Measurements from ENCODE around the gene CCDC24.

CCDC24 gene

DNA sequence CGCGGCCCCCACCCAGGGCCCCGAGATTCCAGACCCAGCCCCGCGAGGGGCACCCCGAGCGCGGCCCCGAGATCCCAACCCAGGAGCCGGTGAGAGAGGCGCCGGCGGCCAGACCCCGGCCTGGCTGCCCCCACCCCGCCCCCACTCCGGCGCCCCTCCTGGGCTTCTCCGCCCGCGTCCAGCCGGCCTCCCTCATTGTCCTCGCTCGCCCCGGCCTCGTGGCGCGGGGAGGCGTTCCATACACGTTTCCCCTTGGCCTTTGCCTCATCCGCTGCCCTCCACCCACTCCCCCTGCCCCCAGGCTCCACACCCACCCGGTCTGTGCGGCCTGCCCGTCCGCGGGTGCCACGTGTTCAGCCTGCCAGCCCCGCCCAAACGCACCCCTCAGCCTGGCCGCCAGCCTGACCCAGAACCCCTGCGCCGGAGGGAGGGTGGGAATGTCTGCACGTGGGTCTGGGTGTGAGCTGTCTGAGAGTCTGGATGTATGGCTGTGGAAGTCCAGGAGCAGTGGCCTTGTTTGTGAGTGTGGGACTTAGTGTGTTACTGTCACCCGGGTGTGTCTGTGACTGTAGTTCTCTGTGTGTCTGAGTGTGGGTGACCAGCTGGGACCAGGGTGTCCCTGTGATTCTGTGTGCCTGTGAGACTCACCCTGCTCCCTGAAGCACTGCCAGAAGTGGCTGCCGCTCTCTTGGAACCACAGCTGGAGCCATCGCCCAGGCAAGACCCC lies 11.7 kb upstream of the CCDC24 start:
- peak overlapping the region; percentile 84 for H3K27ac ChIP-seq
- DNase-seq (ENCODE audit: low read depth, low spot score) = no peak

GRCh38 chr1:43980255-43981134 lies 10.9 kb upstream of the CCDC24 start:
- peak; percentile 70 for DNase-seq (ENCODE audit: low read depth, low spot score)
- peak overlapping the region; percentile 84 for H3K27ac ChIP-seq

DNA sequence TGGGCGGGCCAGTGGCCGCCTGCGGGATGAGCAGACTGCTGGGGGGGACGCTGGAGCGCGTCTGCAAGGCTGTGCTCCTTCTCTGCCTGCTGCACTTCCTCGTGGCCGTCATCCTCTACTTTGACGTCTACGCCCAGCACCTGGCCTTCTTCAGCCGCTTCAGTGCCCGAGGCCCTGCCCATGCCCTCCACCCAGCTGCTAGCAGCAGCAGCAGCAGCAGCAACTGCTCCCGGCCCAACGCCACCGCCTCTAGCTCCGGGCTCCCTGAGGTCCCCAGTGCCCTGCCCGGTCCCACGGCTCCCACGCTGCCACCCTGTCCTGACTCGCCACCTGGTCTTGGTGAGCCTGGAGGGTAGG lies 10.3 kb upstream of the CCDC24 start:
- no peak for DNase-seq (ENCODE audit: low read depth, low spot score)
- H3K27ac ChIP-seq = peak overlapping the region; percentile 84

DNA sequence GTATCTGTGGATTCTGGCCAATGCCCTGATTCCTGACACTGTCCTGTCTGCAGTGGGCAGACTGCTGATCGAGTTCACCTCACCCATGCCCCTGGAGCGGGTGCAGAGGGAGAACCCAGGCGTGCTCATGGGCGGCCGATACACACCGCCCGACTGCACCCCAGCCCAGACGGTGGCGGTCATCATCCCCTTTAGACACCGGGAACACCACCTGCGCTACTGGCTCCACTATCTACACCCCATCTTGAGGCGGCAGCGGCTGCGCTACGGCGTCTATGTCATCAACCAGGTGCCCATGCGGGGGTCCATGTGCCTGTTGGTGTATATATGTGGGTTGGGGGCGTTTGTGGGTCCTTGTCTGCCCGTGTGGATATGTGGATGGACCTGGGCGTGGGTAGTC lies 9.8 kb upstream of the CCDC24 start:
- H3K27ac ChIP-seq = peak overlapping the region; percentile 84
- no peak for DNase-seq (ENCODE audit: low read depth, low spot score)

GRCh38 chr1:43982241-43982640 lies 9.2 kb upstream of the CCDC24 start:
- DNase-seq (ENCODE audit: low read depth, low spot score) = no peak
- no peak overlapping the region for H3K27ac ChIP-seq

GRCh38 chr1:43982808-43983207 lies 8.6 kb upstream of the CCDC24 start:
- no peak overlapping the region for H3K27ac ChIP-seq
- no peak for DNase-seq (ENCODE audit: low read depth, low spot score)

DNA sequence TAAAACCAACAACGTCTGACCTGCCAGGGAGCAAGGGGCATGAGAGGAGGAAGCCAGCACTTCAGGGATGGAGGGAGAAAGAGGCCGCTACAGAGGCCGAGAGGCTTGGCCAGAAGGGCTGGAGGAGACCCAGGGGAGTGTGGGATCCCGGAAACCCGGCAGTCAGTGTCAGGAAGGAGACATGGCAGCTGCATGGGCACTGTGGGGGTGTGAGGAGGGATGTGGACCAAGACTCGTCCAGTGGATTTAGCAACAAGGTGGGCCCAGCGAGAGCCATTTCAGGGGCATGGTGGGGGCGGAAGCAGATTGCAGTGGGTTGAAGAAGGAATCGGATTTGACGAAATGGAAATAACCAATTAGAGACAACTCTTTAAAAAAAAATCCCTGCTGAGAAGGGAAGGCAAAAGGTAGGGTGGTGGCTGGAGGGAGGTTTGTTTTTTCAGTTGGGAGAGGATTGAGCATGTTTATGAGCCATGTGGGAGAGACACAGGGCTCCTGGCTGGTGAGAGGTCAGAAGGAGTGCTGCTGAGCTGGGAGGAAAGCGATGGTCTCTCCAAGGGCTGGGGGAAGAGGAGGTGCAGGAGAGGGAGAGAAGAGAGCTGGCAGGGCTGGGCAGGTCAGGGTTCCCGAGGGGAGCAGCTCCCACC lies 8.0 kb upstream of the CCDC24 start:
- no peak for DNase-seq (ENCODE audit: low read depth, low spot score)
- no peak overlapping the region for H3K27ac ChIP-seq

GRCh38 chr1:43984855-43985254 lies 6.5 kb upstream of the CCDC24 start:
- no peak for DNase-seq (ENCODE audit: low read depth, low spot score)
- H3K27ac ChIP-seq = no peak overlapping the region

GRCh38 chr1:43985984-43986595 lies 5.3 kb upstream of the CCDC24 start:
- no peak for DNase-seq (ENCODE audit: low read depth, low spot score)
- H3K27ac ChIP-seq = peak overlapping the region; percentile 56

GRCh38 chr1:43986712-43987111 lies 4.7 kb upstream of the CCDC24 start:
- no peak for DNase-seq (ENCODE audit: low read depth, low spot score)
- H3K27ac ChIP-seq = peak overlapping the region; percentile 56

DNA sequence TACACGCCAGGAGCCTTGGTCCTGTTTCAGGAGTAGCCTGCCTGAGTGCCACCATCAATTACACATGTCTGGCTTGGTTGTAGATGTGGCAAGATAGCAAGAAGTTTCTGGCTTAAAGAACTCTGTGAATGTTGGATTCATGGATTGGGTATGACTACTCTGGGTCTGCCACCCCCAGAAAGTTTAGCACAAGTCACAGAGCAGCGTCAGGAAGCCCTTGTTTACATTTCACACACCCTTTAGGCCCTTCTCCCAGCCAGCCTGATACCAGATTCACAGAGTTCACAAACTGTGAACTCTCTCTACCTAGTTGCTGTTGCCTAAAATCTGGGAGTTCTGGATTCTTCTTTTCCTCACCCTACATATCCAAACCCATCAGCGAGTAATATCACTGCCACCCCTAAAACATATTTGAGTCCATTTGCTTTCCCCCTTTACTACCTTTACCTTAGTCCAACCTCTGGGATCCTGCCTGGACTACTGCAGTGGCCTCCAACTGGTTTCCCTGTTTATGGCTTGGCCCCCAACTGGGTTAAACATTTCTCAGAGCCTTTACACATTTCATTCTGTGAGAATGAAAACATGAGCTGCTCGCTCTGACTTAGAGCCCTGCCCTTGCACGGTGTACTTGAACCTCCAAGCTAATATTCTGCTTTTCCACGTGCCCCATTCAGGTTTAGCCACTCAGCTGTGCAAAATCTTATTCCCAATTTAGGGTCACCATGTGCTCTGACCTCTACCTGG lies 4.1 kb upstream of the CCDC24 start:
- H3K27ac ChIP-seq = peak overlapping the region; percentile 56
- no peak for DNase-seq (ENCODE audit: low read depth, low spot score)

DNA sequence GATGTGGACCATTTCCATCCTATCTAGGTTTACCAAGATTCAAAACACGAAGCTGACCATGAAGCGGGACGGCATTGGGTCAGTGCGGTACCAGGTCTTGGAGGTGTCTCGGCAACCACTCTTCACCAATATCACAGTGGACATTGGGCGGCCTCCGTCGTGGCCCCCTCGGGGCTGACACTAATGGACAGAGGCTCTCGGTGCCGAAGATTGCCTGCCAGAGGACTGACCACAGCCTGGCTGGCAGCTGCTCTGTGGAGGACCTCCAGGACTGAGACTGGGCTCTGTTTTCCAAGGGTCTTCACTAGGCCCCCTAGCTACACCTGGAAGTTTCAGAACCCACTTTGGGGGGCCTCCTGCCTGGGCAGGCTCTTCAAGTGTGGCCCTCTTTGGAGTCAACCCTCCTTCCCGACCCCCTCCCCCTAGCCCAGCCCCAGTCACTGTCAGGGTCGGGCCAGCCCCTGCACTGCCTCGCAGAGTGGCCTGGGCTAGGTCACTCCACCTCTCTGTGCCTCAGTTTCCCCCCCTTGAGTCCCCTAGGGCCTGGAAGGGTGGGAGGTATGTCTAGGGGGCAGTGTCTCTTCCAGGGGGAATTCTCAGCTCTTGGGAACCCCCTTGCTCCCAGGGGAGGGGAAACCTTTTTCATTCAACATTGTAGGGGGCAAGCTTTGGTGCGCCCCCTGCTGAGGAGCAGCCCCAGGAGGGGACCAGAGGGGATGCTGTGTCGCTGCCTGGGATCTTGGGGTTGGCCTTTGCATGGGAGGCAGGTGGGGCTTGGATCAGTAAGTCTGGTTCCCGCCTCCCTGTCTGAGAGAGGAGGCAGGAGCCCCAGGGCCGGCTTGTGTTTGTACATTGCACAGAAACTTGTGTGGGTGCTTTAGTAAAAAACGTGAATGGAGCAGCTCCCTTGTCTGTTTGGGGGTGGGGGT lies 864 bp upstream of the CCDC24 start:
- H3K27ac ChIP-seq = peak overlapping the region; percentile 78

GRCh38 chr1:43991200-43991475 lies 261 bp upstream of the CCDC24 start:
- H3K27ac ChIP-seq = peak overlapping the region; percentile 78

More for the DNA sequence above, 864 bp upstream of the CCDC24 start:
- no peak for DNase-seq (ENCODE audit: low read depth, low spot score)

DNA sequence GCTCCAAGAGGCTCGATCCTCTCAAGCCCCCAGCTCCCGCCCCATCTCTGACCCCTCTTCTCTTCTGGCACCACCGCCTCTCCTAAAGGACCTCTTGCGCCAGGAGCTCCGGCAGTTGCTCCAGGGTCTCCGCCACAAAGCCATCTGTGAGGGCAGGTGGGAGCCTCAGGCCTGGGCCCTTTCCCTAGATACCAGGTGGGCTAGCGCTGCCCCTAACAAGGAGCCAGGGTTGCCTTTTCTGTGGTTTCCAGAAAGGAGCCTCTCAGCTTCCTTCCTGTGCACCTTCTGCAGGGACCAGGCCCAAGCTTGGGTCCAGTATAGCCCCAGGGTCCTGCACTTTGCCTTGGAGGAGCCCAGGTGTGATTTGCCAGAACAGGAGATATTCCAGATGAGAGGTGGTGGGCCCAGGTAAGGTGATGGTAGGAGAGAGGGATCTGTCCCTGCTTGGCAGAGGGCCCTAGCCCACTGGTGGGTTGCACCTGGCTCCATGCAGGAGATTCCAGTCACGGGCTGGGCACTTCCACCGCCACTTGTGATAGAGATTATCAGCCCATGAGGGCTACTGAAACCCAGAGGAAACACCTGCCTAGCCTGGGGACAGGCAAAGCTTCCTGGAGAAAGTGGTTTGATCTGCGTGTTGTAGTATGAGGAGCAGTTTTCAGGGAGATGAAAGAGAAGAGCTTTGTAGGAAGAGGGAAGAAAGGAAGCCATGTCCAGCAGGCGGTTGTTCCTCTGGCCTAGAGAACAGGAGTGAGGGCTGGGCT lies 1.0 kb downstream of the CCDC24 start:
- H3K27ac ChIP-seq = peak overlapping the region; percentile 78
- no peak for DNase-seq (ENCODE audit: low read depth, low spot score)

More at GRCh38 chr1:43991200-43991475, 261 bp upstream of the CCDC24 start:
- DNase-seq (ENCODE audit: low read depth, low spot score) = no peak

GRCh38 chr1:43993206-43993914 lies 2.0 kb downstream of the CCDC24 start:
- no peak overlapping the region for H3K27ac ChIP-seq
- DNase-seq (ENCODE audit: low read depth, low spot score) = no peak

DNA sequence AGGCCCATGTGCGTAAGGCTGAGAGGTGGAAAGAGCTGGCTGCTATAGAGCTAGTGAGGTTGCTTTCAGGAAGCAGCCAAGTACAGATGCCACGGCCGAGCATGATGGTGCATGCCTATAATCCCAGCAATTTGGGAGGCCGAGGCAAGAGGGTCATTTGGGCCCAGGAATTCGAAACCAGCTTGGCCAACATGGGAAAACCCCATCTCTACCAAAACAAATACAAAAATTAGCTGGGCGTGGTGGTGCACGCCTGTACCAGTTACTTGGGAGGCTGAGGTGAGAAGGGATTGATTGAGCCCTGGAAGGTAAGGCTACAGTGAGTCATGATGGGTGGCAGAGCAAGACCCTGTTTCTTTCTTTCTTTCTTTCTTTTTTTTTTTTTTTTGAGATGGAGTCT lies 2.7 kb downstream of the CCDC24 start:
- DNase-seq (ENCODE audit: low read depth, low spot score) = no peak
- no peak overlapping the region for H3K27ac ChIP-seq

DNA sequence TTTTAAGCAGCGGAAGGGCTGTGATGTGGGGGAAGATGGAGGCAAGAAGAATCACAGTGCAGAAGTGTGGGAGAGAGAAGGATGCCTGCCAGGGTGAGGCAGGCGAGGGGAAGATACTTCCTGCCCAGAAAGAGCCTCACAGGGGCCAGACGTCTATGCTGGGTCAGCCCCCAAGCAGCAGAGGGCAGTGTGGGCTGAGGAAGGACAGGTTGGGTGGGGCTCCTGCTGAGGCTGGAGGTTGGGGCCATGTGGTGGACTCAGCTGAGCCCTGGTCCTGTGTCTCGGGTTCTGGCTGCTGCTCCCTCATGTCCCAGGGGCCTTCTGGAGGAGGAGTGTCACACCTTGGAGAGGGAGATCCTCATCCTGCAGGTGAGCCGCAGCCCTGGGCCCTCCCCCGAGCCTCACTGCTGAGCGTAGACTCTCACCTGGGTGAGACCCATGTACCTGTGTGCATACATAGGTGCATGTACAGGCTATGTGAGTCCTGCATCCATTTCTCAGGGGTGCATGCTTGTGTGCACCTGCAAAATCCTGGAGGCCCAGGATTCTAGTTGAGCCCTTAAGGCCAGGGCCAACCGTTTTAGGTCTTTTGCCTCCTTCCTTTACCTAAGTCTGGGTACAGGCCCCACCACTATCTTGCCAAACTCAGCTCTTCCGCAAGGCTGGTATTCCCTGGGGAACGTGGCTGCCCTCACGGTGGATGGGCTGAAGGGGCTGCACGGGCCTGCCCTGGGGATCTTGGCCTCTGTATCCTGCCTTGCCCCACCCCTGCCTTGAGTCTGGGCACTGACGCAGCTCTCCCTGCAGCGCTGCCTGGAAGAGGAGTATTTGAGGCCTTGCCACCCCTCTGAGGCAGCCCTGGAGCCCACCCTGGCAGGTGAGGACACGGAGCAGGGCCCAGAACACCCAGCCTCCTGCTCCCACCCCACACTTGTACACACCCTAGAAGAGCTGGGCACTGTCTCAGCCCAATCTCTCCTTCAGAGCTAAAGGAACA lies 3.7 kb downstream of the CCDC24 start:
- no peak for DNase-seq (ENCODE audit: low read depth, low spot score)
- no peak overlapping the region for H3K27ac ChIP-seq

All from epithelial cell of prostate (primary cell).